GM06990 (cell line): ENCODE measurements around the gene ADAMTS17.

Experiments
- DNase-seq: peaks from one replicate; pipeline ENCODE4 v3.0.0-alpha.2; 2011; ENCODE audit not compliant: insufficient read length; ENCODE audit errors: extremely low read depth
- H3K27me3 ChIP-seq: replicated peaks from 2 replicates; pipeline ENCODE4 v1.6.0; 2011; ENCODE audit warnings: low read length; ENCODE audit not compliant: control insufficient read depth, insufficient read depth
- H3K36me3 ChIP-seq: 2 replicates; pipeline ENCODE4 v1.5.1; 2011; ENCODE audit warnings: low read length; ENCODE audit not compliant: control insufficient read depth, insufficient read depth
- H3K4me3 ChIP-seq: replicated peaks from 2 replicates; pipeline ENCODE4 v1.5.1; 2011; ENCODE audit warnings: low read depth, mild to moderate bottlenecking, control low read depth, low read length
- CTCF ChIP-seq: IDR thresholded peaks from 2 replicates; pipeline ENCODE4 v1.5.1; 2011; ENCODE audit warnings: low read length, control low read depth, mild to moderate bottlenecking, inconsistent platforms; ENCODE audit not compliant: insufficient read depth, poor library complexity, severe bottlenecking

Gene ADAMTS17

GRCh38 chr15:100330221-100330620 lies 11.6 kb downstream of the ADAMTS17 start:
- DNase-seq: no peak
- Histone ChIP-seq H3K36me3 (no peaks in the 10 kb centered on the region), H3K4me3 (no peak overlapping the region), H3K27me3 (no peaks in the 10 kb centered on the region)
- TF ChIP-seq CTCF: no peak

GRCh38 chr15:100328796-100329195 lies 13.0 kb downstream of the ADAMTS17 start:
- Histone ChIP-seq H3K4me3 (no peak overlapping the region), H3K27me3 (no peaks in the 10 kb centered on the region)
- TF ChIP-seq CTCF: no peak

GRCh38 chr15:100318880-100319279 lies 22.9 kb downstream of the ADAMTS17 start:
- no peak for TF ChIP-seq CTCF
- Histone ChIP-seq H3K27me3 (no peaks in the 10 kb centered on the region; the same call in 1 of the 2 replicates), H3K36me3 (no peaks in the 10 kb centered on the region), H3K4me3 (no peak overlapping the region)
- DNase-seq: no peak

More at GRCh38 chr15:100328796-100329195, 13.0 kb downstream of the ADAMTS17 start:
- no peak for DNase-seq
- H3K36me3 ChIP-seq: no peaks in the 10 kb centered on the region

- Histone ChIP-seq H3K36me3 (no peaks in the 10 kb centered on the region), H3K4me3 (no peak overlapping the region), H3K27me3 (peaks cover 2% of the 10 kb centered on the region)
- DNase-seq: no peak
- no peak for TF ChIP-seq CTCF
These were observed 26.9 kb downstream of the ADAMTS17 start for GRCh38 chr15:100314809-100315400.

- Histone ChIP-seq H3K27me3 (peaks cover 2% of the 10 kb centered on the region), H3K4me3 (no peak overlapping the region), H3K36me3 (no peaks in the 10 kb centered on the region)
- TF ChIP-seq CTCF: no peak
- DNase-seq: no peak
These were observed 29.8 kb downstream of the ADAMTS17 start for GRCh38 chr15:100311833-100312476.

- DNase-seq: no peak
- H3K4me3 ChIP-seq: no peak overlapping the region
- no peak for TF ChIP-seq CTCF
- H3K27me3 ChIP-seq: peaks cover 2% of the 10 kb centered on the region
- H3K36me3 ChIP-seq: no peaks in the 10 kb centered on the region
These were observed 30.6 kb downstream of the ADAMTS17 start for GRCh38 chr15:100311154-100311625.
